HFF-Myc (cell line): ENCODE measurements around the gene TMEM255A.

Experiments used
- DNase-seq: peaks from one replicate; pipeline ENCODE4 v3.0.0-alpha.2; 2011; ENCODE audit warnings: low read depth; ENCODE audit errors: extremely low read depth
- H3K4me3 ChIP-seq: replicated peaks from 2 replicates; pipeline ENCODE4 v1.5.1; 2011; ENCODE audit warnings: low read depth, mild to moderate bottlenecking, control low read depth, low read length
- CTCF ChIP-seq: IDR thresholded peaks from 2 replicates; pipeline ENCODE4 v1.5.1; 2012; ENCODE audit warnings: mild to moderate bottlenecking, low read depth, low read length, control low read depth; ENCODE audit errors: missing control alignments

The TMEM255A gene

DNA sequence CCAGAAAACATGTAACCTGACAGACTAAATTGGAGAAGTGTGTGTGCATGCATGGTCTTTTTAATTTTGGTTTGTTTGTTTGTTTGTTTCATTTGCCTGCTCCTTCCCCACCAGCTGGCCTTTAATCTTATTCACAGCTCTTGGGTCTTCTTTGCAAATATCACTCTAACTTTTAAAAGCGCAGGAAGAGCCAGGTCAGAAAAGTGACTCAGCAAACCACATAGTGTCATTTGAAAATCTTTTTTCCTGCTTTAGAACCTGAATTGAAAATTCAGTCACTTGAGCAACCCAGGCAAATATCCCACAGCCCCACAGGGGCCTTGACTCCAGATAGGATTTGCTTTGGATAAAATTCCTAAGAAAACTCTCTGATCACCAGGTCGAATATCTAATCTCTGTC is 4.6 kb downstream of the TMEM255A start:
- no peak overlapping the region for H3K4me3 ChIP-seq
- no peak for TF ChIP-seq CTCF

GRCh38 chrX:120305531-120306141 is 5.6 kb downstream of the TMEM255A start:
- no peak for TF ChIP-seq CTCF
- DNase-seq, result peak; percentile 3
- no peak overlapping the region for H3K4me3 ChIP-seq

More for the DNA sequence above, 4.6 kb downstream of the TMEM255A start:
- DNase-seq, result no peak

GRCh38 chrX:120304256-120304655 is 7.0 kb downstream of the TMEM255A start:
- TF ChIP-seq CTCF, result no peak
- H3K4me3 ChIP-seq, result no peak overlapping the region
- DNase-seq, result no peak

- no peak for DNase-seq
- no peak overlapping the region for H3K4me3 ChIP-seq
- TF ChIP-seq CTCF, result no peak
Measured at GRCh38 chrX:120302434-120302833, 8.8 kb downstream of the TMEM255A start.

DNA sequence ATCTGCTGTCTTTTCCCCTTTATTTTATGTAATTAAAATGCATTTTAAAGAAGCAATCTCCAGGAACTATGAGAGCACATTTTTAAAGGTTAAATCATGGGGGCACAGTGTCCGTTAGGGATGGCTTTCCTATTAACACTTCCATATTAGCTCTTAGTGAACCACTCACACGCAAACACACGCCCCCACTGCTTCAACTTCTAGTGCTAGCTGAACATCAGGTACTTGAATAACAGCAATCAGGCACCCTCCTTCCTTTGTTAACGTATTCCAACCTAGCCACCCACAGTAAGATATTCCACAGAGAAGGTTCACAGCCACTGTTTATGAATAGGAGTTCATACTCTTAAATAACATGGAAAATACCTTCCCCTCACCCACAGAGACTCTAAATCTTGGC is 9.3 kb downstream of the TMEM255A start:
- no peak for DNase-seq
- no peak overlapping the region for H3K4me3 ChIP-seq
- TF ChIP-seq CTCF, result no peak

DNA sequence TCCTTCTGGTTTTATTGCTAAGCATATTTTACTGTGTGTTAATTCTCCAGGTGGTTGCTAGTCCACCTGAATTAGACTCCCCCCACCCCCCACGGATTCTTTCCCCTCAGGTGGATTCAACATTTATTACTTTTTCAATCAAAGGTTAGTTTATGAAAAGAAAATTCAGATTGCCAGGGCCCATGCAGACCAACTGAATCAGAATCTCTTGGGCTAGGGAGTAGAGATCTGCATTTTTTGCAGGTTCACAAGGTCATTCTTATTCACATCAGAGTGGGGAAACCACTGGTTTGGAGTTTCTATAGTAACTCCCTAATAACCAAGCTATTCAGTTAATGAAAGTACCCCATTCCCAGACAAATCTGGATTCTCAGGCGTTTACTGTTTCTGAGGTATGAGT is 9.8 kb downstream of the TMEM255A start:
- no peak for TF ChIP-seq CTCF
- no peak for DNase-seq
- H3K4me3 ChIP-seq, result no peak overlapping the region

DNA sequence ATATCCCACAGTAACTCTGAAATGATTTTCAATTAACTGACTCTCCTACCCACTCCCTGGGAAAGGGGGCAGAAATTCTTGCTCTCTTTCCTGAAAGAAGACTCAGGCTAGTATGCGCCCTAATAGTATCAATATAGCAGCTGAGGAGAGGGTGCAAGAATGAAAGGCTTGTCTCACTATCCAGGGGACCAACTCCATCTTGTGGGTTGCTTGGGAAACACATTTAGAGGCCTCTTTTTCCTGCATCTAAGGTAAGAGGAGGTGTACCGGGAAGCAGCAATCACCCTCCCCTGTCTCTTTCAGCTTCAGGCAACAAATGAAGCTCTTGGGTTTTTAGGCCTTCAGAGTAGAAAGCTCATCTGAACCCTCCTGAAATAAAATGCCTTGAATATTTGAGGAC is 11.3 kb downstream of the TMEM255A start:
- H3K4me3 ChIP-seq, result no peak overlapping the region
- TF ChIP-seq CTCF, result no peak
- DNase-seq, result no peak
